Mesenchymal stem cell (in vitro differentiated cells and primary cell): Measurements from ENCODE around the gene GLP2R.

Experiments
- DNase-seq: peaks from one replicate; pipeline ENCODE4 v3.0.0-alpha.2; 2013
- H2AFZ ChIP-seq: one replicate; pipeline ENCODE4 v1.6.1; 2013; ENCODE audit warnings: low read depth, mild to moderate bottlenecking, control low read depth, inconsistent platforms, low read length, moderate library complexity
- H2AK5ac ChIP-seq: 2 replicates; pipeline ENCODE4 v1.6.1; 2013; ENCODE audit warnings: low read length, moderate library complexity, mild to moderate bottlenecking, inconsistent platforms; ENCODE audit not compliant: severe bottlenecking
- H2BK120ac ChIP-seq: one replicate; pipeline ENCODE4 v1.6.1; 2013; ENCODE audit warnings: low read depth, mild to moderate bottlenecking, inconsistent platforms, low read length, moderate library complexity
- H2BK12ac ChIP-seq, 2 experiments: one replicate each; pipeline ENCODE4 v1.6.1; 2013; ENCODE audit warnings: inconsistent platforms in 2 of 2, low read length in 2 of 2, mild to moderate bottlenecking in 2 of 2, moderate library complexity in 2 of 2, control low read depth in 1 of 2
- H2BK15ac ChIP-seq: one replicate; pipeline ENCODE4 v1.6.1; 2013; ENCODE audit warnings: mild to moderate bottlenecking, low read depth, inconsistent platforms; ENCODE audit not compliant: poor library complexity, severe bottlenecking
- H2BK5ac ChIP-seq: 2 replicates; pipeline ENCODE4 v1.6.1; 2013; ENCODE audit warnings: low read depth, mild to moderate bottlenecking, low read length, control low read depth, inconsistent platforms; ENCODE audit not compliant: poor library complexity, severe bottlenecking
- H3K14ac ChIP-seq, 2 experiments: one replicate each; pipeline ENCODE4 v1.6.1; 2013; ENCODE audit warnings: inconsistent platforms in 2 of 2, low read length in 2 of 2, control low read depth in 1 of 2, mild to moderate bottlenecking in 1 of 2, moderate library complexity in 1 of 2
- H3K18ac ChIP-seq, 2 experiments: one replicate each; pipeline ENCODE4 v1.6.1; 2013; ENCODE audit warnings: inconsistent platforms in 2 of 2, low read length in 2 of 2, control low read depth in 1 of 2, low read depth in 1 of 2, mild to moderate bottlenecking in 1 of 2
- H3K23ac ChIP-seq, 2 experiments: one replicate each; pipeline ENCODE4 v1.6.1; 2013; ENCODE audit warnings: inconsistent platforms in 2 of 2, low read length in 2 of 2, mild to moderate bottlenecking in 2 of 2, moderate library complexity in 2 of 2, control low read depth in 1 of 2
- H3K27ac ChIP-seq: 2 replicates; pipeline ENCODE4 v1.5.1; 2013; ENCODE audit warnings: mild to moderate bottlenecking, moderate library complexity, low read length, control low read depth, inconsistent platforms; ENCODE audit not compliant: poor library complexity, severe bottlenecking
- H3K27me3 ChIP-seq, 2 experiments: 2 replicates each; pipeline versions ENCODE4 v1.6.1 to v1.7.0; 2013; ENCODE audit warnings: low read length in 2 of 2, mild to moderate bottlenecking in 2 of 2, moderate library complexity in 2 of 2, control low read depth in 1 of 2, inconsistent platforms in 1 of 2; ENCODE audit not compliant: control insufficient read depth in 1 of 2, insufficient read depth in 1 of 2
- H3K36me3 ChIP-seq, 2 experiments: 2 replicates each; pipeline versions ENCODE4 v1.6.1 to v1.7.0; 2013; ENCODE audit warnings: low read length in 2 of 2, control low read depth in 1 of 2, inconsistent platforms in 1 of 2, low read depth in 1 of 2, mild to moderate bottlenecking in 1 of 2; ENCODE audit not compliant: insufficient read depth in 2 of 2, control insufficient read depth in 1 of 2
- H3K4ac ChIP-seq, 2 experiments: one replicate each; pipeline ENCODE4 v1.6.1; 2013; ENCODE audit warnings: inconsistent platforms in 2 of 2, low read length in 2 of 2, mild to moderate bottlenecking in 2 of 2, moderate library complexity in 2 of 2, control low read depth in 1 of 2, low read depth in 1 of 2
- H3K4me1 ChIP-seq: 2 replicates; pipeline ENCODE4 v1.6.1; 2013; ENCODE audit warnings: low read depth, low read length, control low read depth; ENCODE audit not compliant: control insufficient read depth, insufficient read depth
- H3K4me2 ChIP-seq: 2 replicates; pipeline ENCODE4 v1.6.1; 2013; ENCODE audit warnings: low read length, mild to moderate bottlenecking, inconsistent platforms; ENCODE audit not compliant: poor library complexity, severe bottlenecking
- H3K4me3 ChIP-seq, 2 experiments: 2 replicates each; pipeline versions ENCODE4 v1.5.1 to v1.7.0; 2013; ENCODE audit warnings: low read length in 2 of 2, mild to moderate bottlenecking in 2 of 2, control low read depth in 1 of 2, low read depth in 1 of 2; ENCODE audit not compliant: insufficient read depth in 1 of 2
- H3K79me1 ChIP-seq: replicated peaks from 2 replicates; pipeline ENCODE4 v1.6.1; 2013; ENCODE audit warnings: mild to moderate bottlenecking, control low read depth, low read length, inconsistent platforms; ENCODE audit not compliant: poor library complexity, severe bottlenecking
- H3K9ac ChIP-seq: 2 replicates; pipeline ENCODE4 v1.7.0; 2013; ENCODE audit warnings: mild to moderate bottlenecking, low read length, moderate library complexity
- H3K9me3 ChIP-seq: 2 replicates; pipeline ENCODE4 v1.7.0; 2013; ENCODE audit warnings: mild to moderate bottlenecking, low read length; ENCODE audit not compliant: control insufficient read depth
- H4K8ac ChIP-seq: one replicate; pipeline ENCODE4 v1.6.1; 2013; ENCODE audit warnings: inconsistent platforms, mild to moderate bottlenecking, low read length, moderate library complexity
- H4K91ac ChIP-seq: one replicate; pipeline ENCODE4 v1.6.1; 2013; ENCODE audit warnings: mild to moderate bottlenecking, low read length, inconsistent platforms
- WGBS: methylation state at CpG from one replicate; pipeline ENCODE4 v1.1.7; 2013; ENCODE audit warnings: mixed read lengths; 5-methylcytosine and 5-hydroxymethylcytosine counted together

GLP2R gene

GRCh38 chr17:9842057-9842758 is 16.5 kb downstream of the GLP2R start:
- Histone ChIP-seq H4K91ac (peak overlapping the region; percentile 92), H2BK15ac (no peak overlapping the region), H3K4me1 (peaks cover 28% of the 10 kb centered on the region), H4K8ac (peak overlapping the region; percentile 76), H2BK12ac (peak overlapping the region; percentile 50 to 83), H3K79me1 (no peaks in the 10 kb centered on the region), H3K9me3 (no peaks in the 10 kb centered on the region), H3K4me2 (peak overlapping the region; percentile 18), H3K4ac (peak overlapping the region; percentile 65 to 88), H3K18ac (peak overlapping the region; percentile 71 to 90), H2BK120ac (peak overlapping the region; percentile 54), H2AFZ (no peak overlapping the region), H3K14ac (peak overlapping the region in 1 of 2 experiments; percentile 79), H3K9ac (peak overlapping the region; percentile 5), H3K36me3 (no peaks in the 10 kb centered on the region), H3K27ac (peak overlapping the region; percentile 54), H3K23ac (no peak overlapping the region), H2AK5ac (peak overlapping the region; percentile 90), H3K4me3 (peak overlapping the region in 1 of 2 experiments; percentile 27), H3K27me3 (peaks cover 0 to 22% of the 10 kb centered on the region in 2 experiments), H2BK5ac (peak overlapping the region; percentile 22)
- peak; percentile 91 for DNase-seq
- WGBS = 60% methylated on average over 14 of the region's 14 CpGs

DNA sequence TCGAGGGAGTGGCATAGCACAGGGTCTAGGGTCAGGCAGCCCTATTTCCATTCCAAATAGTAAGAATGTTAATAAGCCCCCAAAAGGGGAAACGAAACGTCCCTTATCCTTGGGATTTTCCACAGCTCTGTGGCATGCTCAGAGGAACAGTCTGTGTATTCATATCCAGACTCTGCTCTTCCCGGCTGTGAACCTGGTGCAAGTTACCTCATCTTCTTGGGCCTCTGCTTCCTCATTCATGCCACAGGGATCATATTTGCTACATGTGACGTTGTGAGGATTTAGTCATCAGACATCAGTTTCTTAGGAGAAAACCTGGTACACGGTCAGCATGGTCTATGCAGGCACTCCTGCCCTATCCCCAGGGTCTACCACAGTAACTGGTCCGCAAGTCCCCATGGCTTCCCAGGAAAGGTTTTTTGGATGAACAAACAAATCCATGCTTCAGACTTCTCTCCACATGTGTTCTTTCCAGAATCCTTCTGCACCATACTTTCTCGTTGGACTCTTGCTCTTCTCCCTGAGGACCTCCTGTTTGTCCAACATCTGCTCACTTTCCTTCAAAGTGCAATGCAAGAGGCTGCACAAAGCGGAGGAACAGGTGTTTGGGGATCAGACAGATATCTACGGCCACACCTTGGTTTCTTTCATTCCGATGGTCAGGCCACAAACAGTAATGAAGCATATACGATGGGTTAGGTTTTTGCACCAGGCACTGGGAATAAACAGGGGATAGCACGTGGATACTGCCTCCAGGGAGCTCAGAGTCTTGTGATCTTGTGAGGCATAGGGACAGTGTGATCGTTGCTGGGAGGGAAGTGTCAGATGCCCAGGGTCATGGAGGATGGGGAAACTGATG is 17.7 kb downstream of the GLP2R start:
- Histone ChIP-seq H2BK15ac (no peak overlapping the region), H3K14ac (peak overlapping the region in 1 of 2 experiments; percentile 58), H4K91ac (peak overlapping the region; percentile 16), H3K23ac (no peak overlapping the region), H3K27me3 (peaks cover 0 to 23% of the 10 kb centered on the region in 2 experiments), H3K4me1 (peaks cover 23% of the 10 kb centered on the region), H3K9me3 (no peaks in the 10 kb centered on the region), H3K18ac (peak overlapping the region in 1 of 2 experiments; percentile 70), H3K4me3 (no peak overlapping the region), H3K27ac (no peak overlapping the region), H3K79me1 (no peaks in the 10 kb centered on the region), H3K4ac (peak overlapping the region in 1 of 2 experiments; percentile 35), H2BK5ac (no peak overlapping the region), H2BK120ac (no peak overlapping the region), H3K9ac (no peak overlapping the region), H2BK12ac (peak overlapping the region in 1 of 2 experiments; percentile 10), H3K36me3 (no peaks in the 10 kb centered on the region), H4K8ac (no peak overlapping the region), H2AK5ac (peak overlapping the region; percentile 31), H2AFZ (peak overlapping the region; percentile 32), H3K4me2 (no peak overlapping the region)
- DNase-seq = peak; percentile 71
- 82% methylated on average over 14 of the region's 14 CpGs for WGBS

DNA sequence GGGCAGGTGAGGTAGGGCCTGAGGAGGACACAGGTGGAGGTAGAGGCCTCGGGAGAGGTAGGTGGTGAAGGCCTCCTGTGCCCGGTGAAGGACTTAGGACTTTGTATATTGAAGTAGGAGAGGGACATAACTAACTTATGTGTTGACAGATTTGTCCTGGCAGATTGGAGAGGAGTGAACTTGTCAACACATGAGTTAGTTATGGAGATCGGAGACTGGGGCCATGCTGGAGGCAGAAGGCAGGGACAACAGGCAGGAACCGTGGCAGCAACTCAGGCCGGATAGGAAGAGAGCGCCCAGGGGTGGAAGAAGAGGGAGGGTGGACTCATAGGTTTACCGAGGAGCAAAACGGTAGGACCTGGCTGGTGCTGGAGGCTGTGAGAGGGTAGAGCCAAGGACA is 18.4 kb downstream of the GLP2R start:
- no peak overlapping the region for H2AFZ ChIP-seq
- no peak overlapping the region for H3K9ac ChIP-seq
- WGBS = 93% methylated on average over 8 of the region's 8 CpGs

DNA sequence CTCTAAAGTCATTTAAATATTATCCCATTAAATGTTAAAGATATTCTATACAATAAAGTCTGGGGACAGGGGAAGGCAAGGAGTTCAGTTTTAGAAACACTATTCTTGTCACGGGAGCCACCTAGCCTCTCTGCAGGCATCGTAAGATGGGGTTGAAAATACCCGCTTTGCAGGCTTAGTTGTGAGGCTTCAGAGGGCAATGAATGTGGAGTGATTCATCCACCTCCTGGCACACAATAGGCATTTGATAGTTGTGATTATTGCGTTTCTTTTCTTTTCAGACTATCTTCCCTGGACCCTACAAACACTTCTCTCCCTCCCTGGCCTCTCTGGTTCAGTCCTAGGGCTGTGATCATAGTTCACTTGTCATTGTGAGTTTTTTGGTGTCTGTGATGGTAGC is 19.6 kb downstream of the GLP2R start:
- Histone ChIP-seq H3K4ac (no peak overlapping the region), H3K4me1 (peaks cover 15% of the 10 kb centered on the region), H2AK5ac (no peak overlapping the region), H2BK12ac (no peak overlapping the region), H3K9me3 (no peaks in the 10 kb centered on the region), H2BK15ac (no peak overlapping the region), H4K8ac (no peak overlapping the region), H3K36me3 (no peaks in the 10 kb centered on the region), H2BK120ac (no peak overlapping the region), H3K14ac (no peak overlapping the region), H3K4me3 (no peak overlapping the region), H2BK5ac (peak overlapping the region; percentile 24), H3K23ac (no peak overlapping the region), H3K4me2 (no peak overlapping the region), H3K79me1 (no peaks in the 10 kb centered on the region), H2AFZ (no peak overlapping the region), H3K18ac (no peak overlapping the region), H4K91ac (no peak overlapping the region), H3K9ac (no peak overlapping the region), H3K27ac (no peak overlapping the region), H3K27me3 (peaks cover 0 to 11% of the 10 kb centered on the region in 2 experiments)
- WGBS = 79% methylated on average over 3 of the region's 4 CpGs
- no peak for DNase-seq

More for the DNA sequence above, 18.4 kb downstream of the GLP2R start:
- Histone ChIP-seq H3K4me2 (no peak overlapping the region), H3K4ac (no peak overlapping the region), H2BK5ac (no peak overlapping the region), H3K4me3 (no peak overlapping the region), H3K79me1 (no peaks in the 10 kb centered on the region), H3K4me1 (peaks cover 20% of the 10 kb centered on the region), H3K14ac (peak overlapping the region in 1 of 2 experiments; percentile 35), H3K36me3 (no peaks in the 10 kb centered on the region), H3K27me3 (peaks cover 0 to 17% of the 10 kb centered on the region in 2 experiments), H4K91ac (no peak overlapping the region), H2BK12ac (peak overlapping the region in 1 of 2 experiments; percentile 15), H3K23ac (no peak overlapping the region), H2BK15ac (no peak overlapping the region), H3K18ac (peak overlapping the region in 1 of 2 experiments; percentile 46), H3K27ac (no peak overlapping the region), H2AK5ac (no peak overlapping the region), H2BK120ac (no peak overlapping the region), H4K8ac (no peak overlapping the region), H3K9me3 (no peaks in the 10 kb centered on the region)
- DNase-seq = no peak
